ENCODE results near the gene PPFIA1. TPM values are rescaled to one million over a fixed set of nuclear protein-coding genes. Genes with fewer than 3 reads are reported as not detected.

Gene PPFIA1
- total RNA-seq, 2 experiments from 2014 or later: 34.3 to 42.0 TPM

GRCh38 chr11:70230151-70230839, 40.2 kb upstream of the PPFIA1 start:
- intact Hi-C loops (cut with DNase I, micrococcal nuclease): no loop called here
- POLR2A ChIA-PET: no interaction called here
- peaks cover 5% of the 10 kb centered on the region for H3K27me3 Mint-ChIP-seq

GRCh38 chr11:70230840-70231710, 39.4 kb upstream of the PPFIA1 start:
- peaks cover 0 to 3% of the 10 kb centered on the region in 2 experiments for H3K9me3 ChIP-seq (ENCODE audit: control insufficient read depth in 1 of 2, insufficient read depth in 1 of 2, low read length in 2 of 2)
- no peak for ATAC-seq (ENCODE audit: poor library complexity)
- H3K27me3 ChIP-seq (ENCODE audit: control insufficient read depth in 1 of 2, insufficient read depth in 2 of 2, low read length in 2 of 2): peaks cover 0 to 3% of the 10 kb centered on the region in 2 experiments
- TF ChIP-seq CTCF (IDR thresholded peaks at IDR 0.05): no peak
- H3K4me3 Mint-ChIP-seq: no peak overlapping the region
- H3K36me3 ChIP-seq (ENCODE audit: insufficient read depth, low read length): no peaks in the 10 kb centered on the region
- DNase-seq: no peak
- no peak overlapping the region for H3K27ac Mint-ChIP-seq
- H3K27ac ChIP-seq (ENCODE audit: low read depth in 1 of 2, low read length in 2 of 2): no peak overlapping the region
- H3K4me3 ChIP-seq (ENCODE audit: low read length): no peak overlapping the region
- intact Hi-C loops (cut with DNase I, micrococcal nuclease): no loop called here
- no peaks in the 10 kb centered on the region for H3K9me3 Mint-ChIP-seq
- H3K4me1 Mint-ChIP-seq (ENCODE audit: low read depth): no peaks in the 10 kb centered on the region
- POLR2A ChIA-PET: no interaction called here
- H3K27me3 Mint-ChIP-seq: peaks cover 5% of the 10 kb centered on the region
- H3K4me1 ChIP-seq (ENCODE audit: insufficient read depth, low read length): no peaks in the 10 kb centered on the region
- CTCF ChIA-PET: no interaction called here
- no peaks in the 10 kb centered on the region for H3K36me3 Mint-ChIP-seq (ENCODE audit: low read depth)

More at GRCh38 chr11:70230151-70230839, 40.2 kb upstream of the PPFIA1 start:
- H3K27ac Mint-ChIP-seq: no peak overlapping the region
- Histone ChIP-seq H3K27ac (ENCODE audit: low read depth in 1 of 2, low read length in 2 of 2) (no peak overlapping the region), H3K4me1 (ENCODE audit: insufficient read depth, low read length) (no peaks in the 10 kb centered on the region), H3K9me3 (ENCODE audit: control insufficient read depth in 1 of 2, insufficient read depth in 1 of 2, low read length in 2 of 2) (peaks cover 0 to 3% of the 10 kb centered on the region in 2 experiments), H3K27me3 (ENCODE audit: control insufficient read depth in 1 of 2, insufficient read depth in 2 of 2, low read length in 2 of 2) (peaks cover 0 to 3% of the 10 kb centered on the region in 2 experiments), H3K36me3 (ENCODE audit: insufficient read depth, low read length) (no peaks in the 10 kb centered on the region), H3K4me3 (ENCODE audit: low read length) (no peak overlapping the region)
- H3K4me3 Mint-ChIP-seq: no peak overlapping the region
- H3K9me3 Mint-ChIP-seq: no peaks in the 10 kb centered on the region
- TF ChIP-seq CTCF (IDR thresholded peaks at IDR 0.05): no peak
- CTCF ChIA-PET: no interaction called here
- H3K4me1 Mint-ChIP-seq (ENCODE audit: low read depth): no peaks in the 10 kb centered on the region
- ATAC-seq (ENCODE audit: poor library complexity) (no peak), DNase-seq (no peak)
- H3K36me3 Mint-ChIP-seq (ENCODE audit: low read depth): no peaks in the 10 kb centered on the region

- ChIA-PET POLR2A (no interaction called here), CTCF (no interaction called here)
- peaks cover 9% of the 10 kb centered on the region for H3K27me3 Mint-ChIP-seq
- Histone ChIP-seq H3K4me3 (ENCODE audit: low read length) (no peak overlapping the region), H3K4me1 (ENCODE audit: insufficient read depth, low read length) (no peaks in the 10 kb centered on the region), H3K9me3 (ENCODE audit: control insufficient read depth in 1 of 2, insufficient read depth in 1 of 2, low read length in 2 of 2) (peaks cover 0 to 3% of the 10 kb centered on the region in 2 experiments), H3K27me3 (ENCODE audit: control insufficient read depth in 1 of 2, insufficient read depth in 2 of 2, low read length in 2 of 2) (peaks cover 0 to 3% of the 10 kb centered on the region in 2 experiments), H3K27ac (ENCODE audit: low read depth in 1 of 2, low read length in 2 of 2) (no peak overlapping the region), H3K36me3 (ENCODE audit: insufficient read depth, low read length) (no peaks in the 10 kb centered on the region)
- H3K9me3 Mint-ChIP-seq: no peaks in the 10 kb centered on the region
- H3K4me3 Mint-ChIP-seq: no peak overlapping the region
- no peaks in the 10 kb centered on the region for H3K4me1 Mint-ChIP-seq (ENCODE audit: low read depth)
- no peak for DNase-seq
- ATAC-seq (ENCODE audit: poor library complexity): no peak
- H3K36me3 Mint-ChIP-seq (ENCODE audit: low read depth): no peaks in the 10 kb centered on the region
- intact Hi-C loops (cut with DNase I, micrococcal nuclease): no loop called here
- H3K27ac Mint-ChIP-seq: no peak overlapping the region
- no peak for TF ChIP-seq CTCF (IDR thresholded peaks at IDR 0.05)
Measured at GRCh38 chr11:70233034-70233433, 37.5 kb upstream of the PPFIA1 start.
